ENCODE data around the gene DAW1.

DNA sequence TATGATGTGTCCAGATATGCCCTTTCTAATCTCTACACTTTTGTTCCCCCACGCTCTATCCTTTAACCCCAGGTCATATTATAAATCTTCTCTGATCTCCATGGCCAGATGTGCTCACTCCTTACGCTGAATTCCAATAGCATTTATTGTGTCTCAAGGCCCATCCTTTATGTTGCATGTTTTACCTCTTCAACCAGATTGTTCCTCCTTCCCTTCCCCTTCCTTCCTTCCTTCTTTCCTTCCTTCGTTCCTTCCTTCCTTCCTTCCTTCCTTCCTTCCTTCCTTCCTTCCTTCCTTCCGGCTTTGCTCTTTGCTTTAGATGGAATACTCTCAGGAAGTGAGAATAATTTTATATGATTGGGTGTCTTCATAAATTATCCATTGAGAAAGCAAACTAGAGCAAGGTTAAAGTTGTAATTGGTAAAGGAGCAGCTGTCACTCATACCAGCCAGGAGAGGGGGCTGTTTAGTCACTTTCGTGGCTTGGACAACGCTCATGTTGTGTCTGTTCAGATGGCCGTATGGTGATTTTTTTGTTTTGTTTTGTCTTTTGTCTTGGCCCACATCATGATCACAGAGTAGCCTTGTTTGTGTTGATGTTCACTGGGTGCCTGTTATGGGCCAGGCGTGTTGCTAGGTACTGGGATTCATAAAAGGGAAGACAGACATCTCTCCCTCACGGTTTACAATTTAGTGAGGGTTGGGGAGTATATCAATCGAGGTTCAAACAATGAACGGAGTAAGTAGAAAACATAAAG, 68.0 kb downstream of the DAW1 start:
- TF ChIP-seq EZH2 (IDR thresholded peaks at IDR 0.05) (no peak), FOXP2 (optimal IDR thresholded peaks at IDR 0.05; ENCODE audit: control extremely low read depth, extremely low read length, insufficient read depth) (no peak)
